Measurements from ENCODE around the gene PAEP. TPM values are rescaled to one million over a fixed set of nuclear protein-coding genes. Genes with fewer than 3 reads are reported as not detected.

The PAEP gene
- total RNA-seq, 1 experiment from 2014 or later = not detected

GRCh38 chr9:135522931-135523330 is 38.6 kb upstream of the PAEP start:
- ChIA-PET CTCF (no interaction called here), POLR2A (no interaction called here)
- Mint-ChIP-seq H3K36me3 (ENCODE audit: insufficient read depth, unreplicated experiment) (no peaks in the 10 kb centered on the region), H3K9me3 (ENCODE audit: unreplicated experiment) (no peaks in the 10 kb centered on the region), H3K27ac (ENCODE audit: low read depth, unreplicated experiment) (no peak overlapping the region), H3K4me3 (ENCODE audit: unreplicated experiment) (no peak overlapping the region), H3K4me1 (ENCODE audit: insufficient read depth, unreplicated experiment) (no peaks in the 10 kb centered on the region), H3K27me3 (ENCODE audit: insufficient read depth, unreplicated experiment) (peaks cover 19% of the 10 kb centered on the region)
- TF ChIP-seq CTCF (IDR thresholded peaks at IDR 0.05; ENCODE audit: unreplicated experiment) = no peak
- DNase-seq (ENCODE audit: unreplicated experiment) = no peak
- BruUV-seq (replicated peaks) = no TSS peak
- intact Hi-C loops (cut with micrococcal nuclease) = no loop called here

- Mint-ChIP-seq H3K27me3 (ENCODE audit: insufficient read depth, unreplicated experiment) (peaks cover 12% of the 10 kb centered on the region), H3K27ac (ENCODE audit: low read depth, unreplicated experiment) (no peak overlapping the region), H3K4me1 (ENCODE audit: insufficient read depth, unreplicated experiment) (no peaks in the 10 kb centered on the region), H3K9me3 (ENCODE audit: unreplicated experiment) (no peaks in the 10 kb centered on the region), H3K36me3 (ENCODE audit: insufficient read depth, unreplicated experiment) (no peaks in the 10 kb centered on the region), H3K4me3 (ENCODE audit: unreplicated experiment) (no peak overlapping the region)
- no TSS peak for BruUV-seq (replicated peaks)
- no peak for TF ChIP-seq CTCF (IDR thresholded peaks at IDR 0.05; ENCODE audit: unreplicated experiment)
- DNase-seq (ENCODE audit: unreplicated experiment) = no peak
- ChIA-PET CTCF (no interaction called here), POLR2A (no interaction called here)
- intact Hi-C loops (cut with micrococcal nuclease) = no loop called here
Measured at GRCh38 chr9:135523521-135524129, 37.9 kb upstream of the PAEP start.

- no peaks in the 10 kb centered on the region for H3K9me3 Mint-ChIP-seq (ENCODE audit: unreplicated experiment)
- no peak overlapping the region for H3K4me3 Mint-ChIP-seq (ENCODE audit: unreplicated experiment)
- ChIA-PET CTCF (interaction anchor here (0.6 kb wide), 1 partner anchor 199 kb away, joined by 3 read pairs; no protein-coding TSS in a partner anchor), POLR2A (no interaction called here)
- no peaks in the 10 kb centered on the region for H3K36me3 Mint-ChIP-seq (ENCODE audit: insufficient read depth, unreplicated experiment)
- BruUV-seq (replicated peaks) = no TSS peak
- no peak for TF ChIP-seq CTCF (IDR thresholded peaks at IDR 0.05; ENCODE audit: unreplicated experiment)
- peak; percentile 13 for DNase-seq (ENCODE audit: unreplicated experiment)
- no peaks in the 10 kb centered on the region for H3K4me1 Mint-ChIP-seq (ENCODE audit: insufficient read depth, unreplicated experiment)
- no peak overlapping the region for H3K27ac Mint-ChIP-seq (ENCODE audit: low read depth, unreplicated experiment)
- peaks cover 5% of the 10 kb centered on the region for H3K27me3 Mint-ChIP-seq (ENCODE audit: insufficient read depth, unreplicated experiment)
- intact Hi-C loops (cut with micrococcal nuclease) = no loop called here
Measured at GRCh38 chr9:135524130-135524861, 37.3 kb upstream of the PAEP start.

- Mint-ChIP-seq H3K36me3 (ENCODE audit: insufficient read depth, unreplicated experiment) (no peaks in the 10 kb centered on the region), H3K4me1 (ENCODE audit: insufficient read depth, unreplicated experiment) (no peaks in the 10 kb centered on the region), H3K27me3 (ENCODE audit: insufficient read depth, unreplicated experiment) (peaks cover 6% of the 10 kb centered on the region), H3K4me3 (ENCODE audit: unreplicated experiment) (no peak overlapping the region), H3K27ac (ENCODE audit: low read depth, unreplicated experiment) (no peak overlapping the region), H3K9me3 (ENCODE audit: unreplicated experiment) (no peaks in the 10 kb centered on the region)
- no peak for TF ChIP-seq CTCF (IDR thresholded peaks at IDR 0.05; ENCODE audit: unreplicated experiment)
- CTCF ChIA-PET = interaction anchor here (0.6 kb wide), 1 partner anchor 268 kb away, joined by 3 read pairs; no protein-coding TSS in a partner anchor
- no TSS peak for BruUV-seq (replicated peaks)
- intact Hi-C loops (cut with micrococcal nuclease) = no loop called here
- no peak for DNase-seq (ENCODE audit: unreplicated experiment)
- POLR2A ChIA-PET = no interaction called here
Measured at GRCh38 chr9:135525241-135526088, 36.1 kb upstream of the PAEP start.
